ENCODE measurements around the gene SOWAHB. TPM values are rescaled to one million over a fixed set of nuclear protein-coding genes. Genes with fewer than 3 reads are reported as not detected.

SOWAHB gene
- total RNA-seq, 2 donors from 2014 or later: 20.8 to 25.7 TPM

GRCh38 chr4:76931576-76932276, 33.8 kb upstream of the SOWAHB start:
- Histone ChIP-seq H3K9ac (ENCODE audit: low read depth in 2 of 2, low read length in 2 of 2) (no peak overlapping the region), H3K4me3 (no peak overlapping the region), H3K9me3 (no peaks in the 10 kb centered on the region), H3K4me1 (no peaks in the 10 kb centered on the region), H3K27ac (no peak overlapping the region), H3K36me3 (no peaks in the 10 kb centered on the region), H3K27me3 (no peaks in the 10 kb centered on the region)
- intact Hi-C loops (cut with DNase I): no loop called here
- TF ChIP-seq, protein P1, sequence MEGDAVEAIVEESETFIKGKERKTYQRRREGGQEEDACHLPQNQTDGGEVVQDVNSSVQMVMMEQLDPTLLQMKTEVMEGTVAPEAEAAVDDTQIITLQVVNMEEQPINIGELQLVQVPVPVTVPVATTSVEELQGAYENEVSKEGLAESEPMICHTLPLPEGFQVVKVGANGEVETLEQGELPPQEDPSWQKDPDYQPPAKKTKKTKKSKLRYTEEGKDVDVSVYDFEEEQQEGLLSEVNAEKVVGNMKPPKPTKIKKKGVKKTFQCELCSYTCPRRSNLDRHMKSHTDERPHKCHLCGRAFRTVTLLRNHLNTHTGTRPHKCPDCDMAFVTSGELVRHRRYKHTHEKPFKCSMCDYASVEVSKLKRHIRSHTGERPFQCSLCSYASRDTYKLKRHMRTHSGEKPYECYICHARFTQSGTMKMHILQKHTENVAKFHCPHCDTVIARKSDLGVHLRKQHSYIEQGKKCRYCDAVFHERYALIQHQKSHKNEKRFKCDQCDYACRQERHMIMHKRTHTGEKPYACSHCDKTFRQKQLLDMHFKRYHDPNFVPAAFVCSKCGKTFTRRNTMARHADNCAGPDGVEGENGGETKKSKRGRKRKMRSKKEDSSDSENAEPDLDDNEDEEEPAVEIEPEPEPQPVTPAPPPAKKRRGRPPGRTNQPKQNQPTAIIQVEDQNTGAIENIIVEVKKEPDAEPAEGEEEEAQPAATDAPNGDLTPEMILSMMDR (IDR thresholded peaks at IDR 0.05): no peak
- DNase-seq: no peak

- DNase-seq: no peak
- no peak overlapping the region for H3K27ac ChIP-seq
- no peak overlapping the region for H3K4me3 ChIP-seq
- no peaks in the 10 kb centered on the region for H3K9me3 ChIP-seq
- H3K4me1 ChIP-seq: no peaks in the 10 kb centered on the region
- H3K9ac ChIP-seq (ENCODE audit: low read depth in 2 of 2, low read length in 2 of 2): no peak overlapping the region
- no peaks in the 10 kb centered on the region for H3K36me3 ChIP-seq
- TF ChIP-seq, protein P1 (IDR thresholded peaks at IDR 0.05): no peak
- intact Hi-C loops (cut with DNase I): no loop called here
- no peaks in the 10 kb centered on the region for H3K27me3 ChIP-seq
Measured at GRCh38 chr4:76931087-76931486, 33.1 kb upstream of the SOWAHB start.

DNA sequence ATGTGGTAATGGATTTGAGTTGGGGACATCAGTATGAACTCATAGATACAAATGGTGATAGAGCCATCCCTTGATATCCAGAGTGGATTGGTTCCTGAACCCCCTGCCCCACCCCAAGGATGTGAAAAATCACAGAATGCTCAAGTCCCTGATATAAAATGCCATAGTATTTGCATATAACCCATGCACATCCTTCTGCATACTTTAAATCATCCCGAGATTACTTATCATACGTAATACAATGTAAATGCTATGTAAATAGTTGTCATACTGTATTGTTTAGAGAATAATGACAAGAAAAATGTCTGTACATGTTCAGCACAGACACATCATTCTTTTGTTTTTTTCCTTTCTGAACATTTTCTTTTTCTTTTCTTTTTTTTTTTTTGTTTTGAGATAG, 32.7 kb upstream of the SOWAHB start:
- Histone ChIP-seq H3K4me3 (no peak overlapping the region), H3K9me3 (no peaks in the 10 kb centered on the region), H3K4me1 (no peaks in the 10 kb centered on the region), H3K27ac (no peak overlapping the region), H3K9ac (ENCODE audit: low read depth in 2 of 2, low read length in 2 of 2) (no peak overlapping the region), H3K36me3 (no peaks in the 10 kb centered on the region), H3K27me3 (no peaks in the 10 kb centered on the region)
- TF ChIP-seq, protein P1 (IDR thresholded peaks at IDR 0.05): no peak
- intact Hi-C loops (cut with DNase I): no loop called here
- no peak for DNase-seq

GRCh38 chr4:76926841-76927240, 28.9 kb upstream of the SOWAHB start:
- Histone ChIP-seq H3K27ac (no peak overlapping the region), H3K36me3 (no peaks in the 10 kb centered on the region), H3K4me3 (no peak overlapping the region), H3K9me3 (no peaks in the 10 kb centered on the region), H3K27me3 (no peaks in the 10 kb centered on the region), H3K9ac (ENCODE audit: low read depth in 2 of 2, low read length in 2 of 2) (no peak overlapping the region), H3K4me1 (no peaks in the 10 kb centered on the region)
- intact Hi-C loops (cut with DNase I): no loop called here
- DNase-seq: no peak
- TF ChIP-seq, protein P1 (IDR thresholded peaks at IDR 0.05): no peak

GRCh38 chr4:76923619-76924357, 25.8 kb upstream of the SOWAHB start:
- DNase-seq: no peak

More at GRCh38 chr4:76923619-76924357, 25.8 kb upstream of the SOWAHB start:
- TF ChIP-seq, protein P1 (IDR thresholded peaks at IDR 0.05): no peak
- no peaks in the 10 kb centered on the region for H3K36me3 ChIP-seq
- H3K27ac ChIP-seq: no peak overlapping the region
- H3K27me3 ChIP-seq: no peaks in the 10 kb centered on the region
- H3K4me1 ChIP-seq: no peaks in the 10 kb centered on the region
- H3K9me3 ChIP-seq: no peaks in the 10 kb centered on the region
- H3K9ac ChIP-seq (ENCODE audit: low read depth in 2 of 2, low read length in 2 of 2): no peak overlapping the region
- intact Hi-C loops (cut with DNase I): no loop called here
- H3K4me3 ChIP-seq: no peak overlapping the region
